PC-9 (cell line): ENCODE data around the gene TPSG1. TPM values are rescaled to one million over a fixed set of nuclear protein-coding genes. Genes with fewer than 3 reads are reported as not detected.
"Not testable (repeated sequence)": the region's sequence is repeated elsewhere in the genome, so short reads cannot be mapped to it uniquely, and the experiment has no call there.

Source experiments
- BruUV-seq: library from RNA; stranded (reverse); fragments of 400-500 nt; replicated peaks from 2 replicates; lab custom pipeline; 2021; lab: Mats Ljungman, UMichigan
- CTCF ChIA-PET: fragments of 300-600 bp; sonication (Branson Sonifier 250); formaldehyde crosslinking; loops from one replicate; lab custom pipeline; 2022; ENCODE audit warnings: antibody characterized with exemption; lab: Charles Lee
- POLR2A ChIA-PET: fragments of 300-600 bp; sonication (Branson Sonifier 250); formaldehyde crosslinking; loops from one replicate; lab custom pipeline; 2022; ENCODE audit warnings: antibody characterized with exemption; ENCODE audit not compliant: unreplicated experiment; lab: Charles Lee
- DNase-seq, 2 experiments: peaks; one replicate each; pipeline versions ENCODE4 v3.0.0 to v3.0.0-alpha.2; 2015 to 2022; ENCODE audit warnings: mixed read lengths in 1 of 2
- H2AFZ ChIP-seq: fragments of 200-600 bp; sonication (generic); 2 replicates; pipeline ENCODE4 v1.8.1; 2017; ENCODE audit warnings: antibody characterized with exemption
- H3F3A ChIP-seq: fragments of 200-600 bp; sonication (generic); 2 replicates; pipeline ENCODE4 v1.8.1; 2017; ENCODE audit warnings: antibody characterized with exemption, mild to moderate bottlenecking, low read depth; ENCODE audit not compliant: insufficient read depth
- H3K27ac ChIP-seq: fragments of 200-600 bp; sonication (generic); 2 replicates; pipeline ENCODE4 v1.6.1; 2016; ENCODE audit warnings: mixed run types
- H3K27me3 ChIP-seq: fragments of 200-600 bp; sonication (generic); 2 replicates; pipeline ENCODE4 v1.6.1; 2016; ENCODE audit warnings: low read depth, mixed run types; ENCODE audit not compliant: insufficient read depth
- H3K36me3 ChIP-seq: fragments of 200-600 bp; sonication (generic); 2 replicates; pipeline ENCODE4 v1.6.1; 2016; ENCODE audit warnings: low read depth, mixed run types
- H3K4me1 ChIP-seq: fragments of 200-600 bp; sonication (generic); replicated peaks from 2 replicates; pipeline ENCODE4 v1.6.1; 2016; ENCODE audit warnings: mixed run types; ENCODE audit not compliant: insufficient read depth
- H3K4me2 ChIP-seq: fragments of 200-600 bp; sonication (generic); 2 replicates; pipeline ENCODE4 v1.6.1; 2017; ENCODE audit warnings: mixed run types
- H3K4me3 ChIP-seq: fragments of 200-600 bp; sonication (generic); 2 replicates; pipeline ENCODE4 v1.6.1; 2016; ENCODE audit warnings: mixed run types
- H3K79me2 ChIP-seq: fragments of 200-600 bp; sonication (generic); 2 replicates; pipeline ENCODE4 v1.6.1; 2017; ENCODE audit warnings: low read depth, mixed run types
- H3K9me2 ChIP-seq: fragments of 200-600 bp; sonication (generic); 2 replicates; pipeline ENCODE4 v1.8.1; 2017; ENCODE audit warnings: mild to moderate bottlenecking; ENCODE audit not compliant: insufficient read depth
- H3K9me3 ChIP-seq: fragments of 200-600 bp; sonication (generic); 2 replicates; pipeline ENCODE4 v1.8.1; 2016; ENCODE audit warnings: low read depth; ENCODE audit not compliant: insufficient read depth
- H4K20me1 ChIP-seq: fragments of 200-600 bp; sonication (generic); 2 replicates; pipeline ENCODE4 v1.8.1; 2017; ENCODE audit not compliant: insufficient read depth
- EZH2 ChIP-seq: fragments of 200-600 bp; sonication (generic); IDR thresholded peaks from 2 replicates; pipeline ENCODE4 v1.8.0; 2017; ENCODE audit warnings: antibody characterized with exemption, low read depth
- intact Hi-C: fragments of 100-400 bp; cut with micrococcal nuclease; formaldehyde crosslinking; loops from one replicate; pipeline ENCODE4 v1.10.0; 2022; ENCODE audit not compliant: unreplicated experiment
- total RNA-seq: library from RNA; stranded (reverse); gene quantifications from 2 replicates; pipeline ENCODE4 v1.2.3, GENCODE V29; 2021
- TF ChIP-seq, protein P1 (sequence below): fragments of 200-600 bp; sonication (generic); conservative IDR thresholded peaks from 2 replicates; pipeline ENCODE4 v1.6.1; 2017; ENCODE audit warnings: mixed run types, antibody characterized with exemption, mild to moderate bottlenecking, moderate library complexity

The TPSG1 gene
- total RNA-seq, 1 experiment from 2014 or later = not detected

DNA sequence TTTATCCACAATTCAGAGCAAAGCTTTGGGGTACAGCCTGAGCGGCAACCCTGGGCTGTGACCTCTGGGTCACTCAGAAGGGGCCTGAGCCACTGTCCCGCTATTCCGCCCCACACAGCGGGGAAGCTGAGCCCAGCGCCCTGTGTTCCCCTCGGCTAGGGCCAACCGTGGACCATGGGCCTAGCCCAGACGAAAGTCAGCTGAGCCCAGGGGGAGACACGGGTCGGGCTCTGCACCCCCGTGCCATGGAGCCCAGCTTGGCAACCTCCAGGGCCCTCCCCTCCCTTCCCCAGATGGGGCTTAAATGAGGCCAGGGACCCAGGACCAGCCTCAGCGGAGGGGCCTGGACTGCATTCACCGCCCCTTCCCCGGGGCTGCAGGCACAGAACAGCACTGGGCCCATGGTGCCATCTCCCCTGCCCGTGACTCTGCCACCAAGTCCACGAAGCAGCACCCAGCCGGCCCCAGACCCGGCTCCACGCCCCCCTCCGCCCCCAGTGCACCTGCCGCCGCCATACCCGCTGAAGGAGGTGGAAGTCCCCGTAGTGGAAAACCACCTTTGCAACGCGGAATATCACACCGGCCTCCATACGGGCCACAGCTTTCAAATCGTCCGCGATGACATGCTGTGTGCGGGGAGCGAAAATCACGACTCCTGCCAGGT, 32.6 kb upstream of the TPSG1 start:
- TF ChIP-seq, protein P1, sequence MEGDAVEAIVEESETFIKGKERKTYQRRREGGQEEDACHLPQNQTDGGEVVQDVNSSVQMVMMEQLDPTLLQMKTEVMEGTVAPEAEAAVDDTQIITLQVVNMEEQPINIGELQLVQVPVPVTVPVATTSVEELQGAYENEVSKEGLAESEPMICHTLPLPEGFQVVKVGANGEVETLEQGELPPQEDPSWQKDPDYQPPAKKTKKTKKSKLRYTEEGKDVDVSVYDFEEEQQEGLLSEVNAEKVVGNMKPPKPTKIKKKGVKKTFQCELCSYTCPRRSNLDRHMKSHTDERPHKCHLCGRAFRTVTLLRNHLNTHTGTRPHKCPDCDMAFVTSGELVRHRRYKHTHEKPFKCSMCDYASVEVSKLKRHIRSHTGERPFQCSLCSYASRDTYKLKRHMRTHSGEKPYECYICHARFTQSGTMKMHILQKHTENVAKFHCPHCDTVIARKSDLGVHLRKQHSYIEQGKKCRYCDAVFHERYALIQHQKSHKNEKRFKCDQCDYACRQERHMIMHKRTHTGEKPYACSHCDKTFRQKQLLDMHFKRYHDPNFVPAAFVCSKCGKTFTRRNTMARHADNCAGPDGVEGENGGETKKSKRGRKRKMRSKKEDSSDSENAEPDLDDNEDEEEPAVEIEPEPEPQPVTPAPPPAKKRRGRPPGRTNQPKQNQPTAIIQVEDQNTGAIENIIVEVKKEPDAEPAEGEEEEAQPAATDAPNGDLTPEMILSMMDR = no peak
- H4K20me1 ChIP-seq = no peaks in the 10 kb centered on the region
- no peaks in the 10 kb centered on the region for H3K9me2 ChIP-seq
- H3F3A ChIP-seq = no peaks in the 10 kb centered on the region
- no peak overlapping the region for H3K4me3 ChIP-seq
- DNase-seq = no peak
- intact Hi-C loops = loop anchor here (2.0 kb wide), 1 partner anchor 39 kb away; no protein-coding TSS in a partner anchor
- CTCF ChIA-PET = interaction anchor here (0.5 kb wide), 1 partner anchor 761 kb away, joined by 5 read pairs; no protein-coding TSS in a partner anchor
- POLR2A ChIA-PET = interaction anchor here (0.6 kb wide), 1 partner anchor 235 kb away, joined by 3 read pairs; the partner anchor contains the start of gene TELO2
- no peaks in the 10 kb centered on the region for H3K79me2 ChIP-seq
- no peaks in the 10 kb centered on the region for H3K36me3 ChIP-seq
- no peaks in the 10 kb centered on the region for H3K9me3 ChIP-seq
- H3K4me1 ChIP-seq = no peaks in the 10 kb centered on the region; the same call in 1 of the 2 replicates
- H3K27ac ChIP-seq = no peak overlapping the region
- no peak overlapping the region for H2AFZ ChIP-seq
- H3K27me3 ChIP-seq = peaks cover 39% of the 10 kb centered on the region
- BruUV-seq = no TSS peak
- no peak overlapping the region for H3K4me2 ChIP-seq

DNA sequence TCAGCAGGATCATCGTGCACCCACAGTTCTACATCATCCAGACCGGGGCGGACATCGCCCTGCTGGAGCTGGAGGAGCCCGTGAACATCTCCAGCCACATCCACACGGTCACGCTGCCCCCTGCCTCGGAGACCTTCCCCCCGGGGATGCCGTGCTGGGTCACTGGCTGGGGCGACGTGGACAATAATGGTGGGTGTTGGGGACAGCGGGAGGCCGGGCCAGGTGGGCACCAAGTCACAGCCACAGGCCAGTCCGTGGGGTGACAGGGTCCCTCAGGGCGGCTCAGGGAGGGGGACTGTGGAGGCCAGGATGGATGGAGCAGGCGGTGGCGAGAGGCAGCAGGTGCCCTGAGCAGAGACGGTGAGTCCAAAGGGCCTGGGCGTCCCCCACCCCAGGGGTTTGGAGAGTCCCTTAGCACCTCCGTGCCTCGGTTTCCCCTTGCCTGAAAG, 31.8 kb upstream of the TPSG1 start:
- Histone ChIP-seq H3K79me2 (no peaks in the 10 kb centered on the region), H2AFZ (no peak overlapping the region), H3K9me3 (no peaks in the 10 kb centered on the region), H3K9me2 (no peaks in the 10 kb centered on the region), H3K4me3 (no peak overlapping the region), H3K36me3 (no peaks in the 10 kb centered on the region), H4K20me1 (no peaks in the 10 kb centered on the region), H3F3A (no peaks in the 10 kb centered on the region), H3K27ac (no peak overlapping the region), H3K27me3 (peaks cover 31% of the 10 kb centered on the region), H3K4me1 (no peaks in the 10 kb centered on the region; the same call in 1 of the 2 replicates), H3K4me2 (no peak overlapping the region)
- no peak for TF ChIP-seq EZH2
- TF ChIP-seq, protein P1 = no peak
- DNase-seq = no peak
- ChIA-PET POLR2A (no interaction called here), CTCF (no interaction called here)
- intact Hi-C loops = no loop called here
- BruUV-seq = no TSS peak

DNA sequence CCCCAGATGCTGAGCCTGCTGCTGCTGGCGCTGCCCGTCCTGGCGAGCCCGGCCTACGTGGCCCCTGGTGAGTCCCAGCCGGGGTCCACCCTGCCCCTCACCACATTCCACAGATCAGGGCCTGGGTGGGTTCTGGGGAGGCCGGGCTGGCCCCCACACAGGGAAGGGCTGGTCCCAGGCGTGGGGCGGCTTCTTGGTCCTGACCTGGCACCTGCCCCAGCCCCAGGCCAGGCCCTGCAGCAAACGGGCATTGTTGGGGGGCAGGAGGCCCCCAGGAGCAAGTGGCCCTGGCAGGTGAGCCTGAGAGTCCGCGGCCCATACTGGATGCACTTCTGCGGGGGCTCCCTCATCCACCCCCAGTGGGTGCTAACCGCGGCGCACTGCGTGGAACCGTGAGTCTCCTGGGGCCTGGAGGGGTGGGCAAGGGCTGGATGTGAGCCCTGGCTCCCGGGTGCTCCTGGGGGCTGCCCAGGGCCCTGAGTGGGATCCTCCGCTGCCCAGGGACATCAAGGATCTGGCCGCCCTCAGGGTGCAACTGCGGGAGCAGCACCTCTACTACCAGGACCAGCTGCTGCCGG, 31.3 kb upstream of the TPSG1 start:
- H3K4me3 ChIP-seq, intact Hi-C loops, H3K4me1 ChIP-seq, POLR2A ChIA-PET, H3K9me3 ChIP-seq, CTCF ChIA-PET, H3K4me2 ChIP-seq, H3K9me2 ChIP-seq, BruUV-seq, H3F3A ChIP-seq, H4K20me1 ChIP-seq, H2AFZ ChIP-seq, DNase-seq, H3K79me2 ChIP-seq, H3K27ac ChIP-seq, H3K36me3 ChIP-seq: not testable (repeated sequence)
- H3K27me3 ChIP-seq = peaks cover 26% of the 10 kb centered on the region

DNA sequence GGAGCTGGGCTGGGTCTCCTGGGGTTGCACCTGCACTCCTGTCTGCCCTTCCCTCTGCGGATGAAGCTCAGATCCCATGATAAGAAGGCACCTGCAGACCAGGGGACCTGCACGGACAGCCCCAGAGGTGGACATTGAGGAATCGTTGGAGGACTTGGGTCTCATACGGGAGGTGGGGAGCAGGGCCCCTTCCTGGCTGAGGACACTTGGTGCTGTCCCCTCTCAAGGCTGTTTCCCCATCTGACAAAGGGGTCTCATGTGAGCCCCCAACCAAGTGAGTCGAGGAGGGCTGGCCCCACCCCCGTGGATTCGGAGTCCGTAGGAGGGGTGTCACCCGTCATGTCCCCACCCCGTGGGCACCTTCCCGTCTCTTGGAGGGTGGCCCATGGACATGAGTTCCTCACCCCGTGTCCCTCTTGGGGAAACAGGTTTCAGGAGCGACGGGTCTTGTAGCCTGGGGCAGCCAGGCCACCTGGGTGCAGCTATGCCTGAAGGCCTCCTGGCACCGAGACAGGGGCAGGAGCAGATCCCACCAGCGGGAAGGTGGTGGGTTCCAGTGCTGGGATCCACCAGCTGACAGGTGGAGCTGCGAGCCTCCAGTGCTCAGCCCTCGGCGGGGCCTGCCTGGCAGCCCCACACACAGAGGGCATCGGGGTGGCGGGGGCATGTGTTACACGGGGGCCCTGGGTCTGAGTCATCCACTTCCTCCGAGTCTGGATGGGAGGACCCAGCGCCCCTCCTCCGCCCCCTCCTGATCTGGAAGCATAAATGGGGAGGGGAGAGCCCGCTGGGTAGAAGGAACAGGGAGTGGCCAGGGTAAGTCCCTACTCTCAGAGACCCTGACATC, 30.4 kb upstream of the TPSG1 start, which contains the start of gene TPSD1:
Gene TPSD1 (plus strand): TSS at position 794 of the 847 bp plus-strand sequence. CDS start 212 bp downstream, outside the sequence.
- POLR2A ChIA-PET = interaction anchor here (0.6 kb wide), 1 partner anchor 86 kb away, joined by 9 read pairs; no protein-coding TSS in a partner anchor
- CTCF ChIA-PET, intact Hi-C loops: not testable (repeated sequence)

DNA sequence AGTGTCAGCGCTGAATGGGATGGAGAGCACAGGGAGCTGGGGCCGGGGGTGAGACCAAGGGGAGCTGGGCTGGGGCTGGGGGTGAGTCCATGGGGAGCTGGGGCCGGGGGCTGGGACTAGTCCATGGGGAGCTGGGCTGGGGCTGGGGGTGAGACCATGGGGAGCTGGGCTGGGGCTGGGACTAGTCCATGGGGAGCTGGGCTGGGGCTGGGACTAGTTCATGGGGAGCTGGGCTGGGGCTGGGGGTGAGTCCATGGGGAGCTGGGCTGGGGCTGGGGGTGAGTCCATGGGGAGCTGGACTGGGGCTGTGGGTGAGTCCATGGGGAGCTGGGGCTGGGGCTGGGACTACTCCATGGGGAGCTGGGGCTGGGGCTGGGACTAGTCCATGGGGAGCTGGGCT, 29.8 kb upstream of the TPSG1 start:
- H3K27ac ChIP-seq, H3K4me2 ChIP-seq, H3K9me2 ChIP-seq, H3K79me2 ChIP-seq, H3K4me1 ChIP-seq, H3F3A ChIP-seq, intact Hi-C loops, H2AFZ ChIP-seq, H3K4me3 ChIP-seq, BruUV-seq, DNase-seq, H3K9me3 ChIP-seq, H4K20me1 ChIP-seq, H3K36me3 ChIP-seq, CTCF ChIA-PET: not testable (repeated sequence)
- peaks cover 10% of the 10 kb centered on the region for H3K27me3 ChIP-seq
- POLR2A ChIA-PET = interaction anchor here (0.6 kb wide), 1 partner anchor 85 kb away, joined by 9 read pairs; no protein-coding TSS in a partner anchor

More for the DNA sequence above, 30.4 kb upstream of the TPSG1 start, which contains the start of gene TPSD1:
- H3K4me3 ChIP-seq, H3K4me2 ChIP-seq, H3K9me2 ChIP-seq, H3K79me2 ChIP-seq, H3K27ac ChIP-seq, H4K20me1 ChIP-seq, DNase-seq, H3K9me3 ChIP-seq, BruUV-seq, H3K36me3 ChIP-seq, H3F3A ChIP-seq, H3K4me1 ChIP-seq, H2AFZ ChIP-seq: not testable (repeated sequence)
- peaks cover 17% of the 10 kb centered on the region for H3K27me3 ChIP-seq
